NCI-H345 treated with DMSO at 0.1 percent for 48 hours (cell line): ENCODE data around the gene PCDHGA2.
"Not testable (repeated sequence)": the region's sequence is repeated elsewhere in the genome, so short reads cannot be mapped to it uniquely, and the experiment has no call there.

Experiments
- DNase-seq: peaks from one replicate; lab custom pipeline; 2025; ENCODE audit not compliant: unreplicated experiment; lab: John Stamatoyannopoulos, UW

The PCDHGA2 gene

GRCh38 chr5:141338538-141339306 is at the start of gene PCDHGA2:
Gene PCDHGA2 (plus strand): TSS chr5:141338760.
- DNase-seq, result no peak

GRCh38 chr5:141298376-141298775 is 40.2 kb upstream of the PCDHGA2 start:
- no peak for DNase-seq

- DNase-seq, result no peak
These were observed 34.8 kb upstream of the PCDHGA2 start, which contains the start of gene SLC25A2 for GRCh38 chr5:141303756-141304155. Gene SLC25A2 (minus strand): TSS chr5:141304049. CDS start chr5:141303865, 184 bp downstream.

GRCh38 chr5:141306630-141307029 is 31.9 kb upstream of the PCDHGA2 start:
- no peak for DNase-seq

GRCh38 chr5:141313711-141314110 is 24.8 kb upstream of the PCDHGA2 start:
- DNase-seq, result no peak

GRCh38 chr5:141316963-141317362 is 21.6 kb upstream of the PCDHGA2 start:
- DNase-seq, result not testable (repeated sequence)

GRCh38 chr5:141319202-141319601 is 19.4 kb upstream of the PCDHGA2 start:
- no peak for DNase-seq

GRCh38 chr5:141319699-141320098 is 18.9 kb upstream of the PCDHGA2 start:
- DNase-seq, result no peak

- peak; percentile 86 for DNase-seq
These were observed 18.1 kb upstream of the PCDHGA2 start, which contains the start of gene TAF7 for GRCh38 chr5:141320225-141321169. Gene TAF7 (minus strand): TSS chr5:141320784. CDS start chr5:141320044, 740 bp downstream.

GRCh38 chr5:141322261-141322660 is 16.3 kb upstream of the PCDHGA2 start:
- DNase-seq, result no peak

GRCh38 chr5:141326088-141326854 is 12.3 kb upstream of the PCDHGA2 start:
- DNase-seq, result peak; percentile 35

- DNase-seq, result no peak
These were observed 10.3 kb upstream of the PCDHGA2 start for GRCh38 chr5:141328231-141328630.

GRCh38 chr5:141330299-141331080 is 8.1 kb upstream of the PCDHGA2 start, which contains the start of gene PCDHGA1:
Gene PCDHGA1 (plus strand): TSS chr5:141330514.
- no peak for DNase-seq

GRCh38 chr5:141332571-141332970 is 6.0 kb upstream of the PCDHGA2 start:
- DNase-seq, result not testable (repeated sequence)

GRCh38 chr5:141340781-141341354 is 2.3 kb downstream of the PCDHGA2 start:
- not testable (repeated sequence) for DNase-seq

GRCh38 chr5:141342773-141343172 is 4.2 kb downstream of the PCDHGA2 start:
- no peak for DNase-seq

- DNase-seq, result no peak
These were observed 4.8 kb downstream of the PCDHGA2 start, which contains the start of gene PCDHGA3 for GRCh38 chr5:141343242-141343952. Gene PCDHGA3 (plus strand): TSS chr5:141343829. CDS start chr5:141344034, 205 bp downstream.

GRCh38 chr5:141343953-141344463 is 5.4 kb downstream of the PCDHGA2 start:
- DNase-seq, result no peak

- DNase-seq, result no peak
These were observed 6.8 kb downstream of the PCDHGA2 start for GRCh38 chr5:141345327-141345726.
